Stimulated activated CD8-positive, alpha-beta memory T cell treated with anti-CD3 and anti-CD28 coated beads, Interleukin-2, amount 100 ng/mL, for 1 hour (primary cell): ENCODE data around the gene CACHD1.

ENCODE experiments used
- DNase-seq, 2 donors: peaks; one replicate each; pipeline ENCODE4 v3.0.0-alpha.2; 2020; ENCODE audit warnings: low read depth in 2 of 2

The CACHD1 gene

GRCh38 chr1:64473367-64473766 lies 3.4 kb downstream of the CACHD1 start:
- DNase-seq: no peak

GRCh38 chr1:64474133-64474532 lies 4.2 kb downstream of the CACHD1 start:
- DNase-seq: no peak

- DNase-seq: no peak
Observed at GRCh38 chr1:64474665-64475439, 4.9 kb downstream of the CACHD1 start.

- no peak for DNase-seq
Observed at GRCh38 chr1:64476251-64476952, 6.5 kb downstream of the CACHD1 start.

- no peak for DNase-seq
Observed at GRCh38 chr1:64478594-64479470, 8.9 kb downstream of the CACHD1 start.

- no peak for DNase-seq
Observed at GRCh38 chr1:64479874-64480273, 9.9 kb downstream of the CACHD1 start.

GRCh38 chr1:64480999-64481772 lies 11.3 kb downstream of the CACHD1 start:
- no peak for DNase-seq

GRCh38 chr1:64482128-64482527 lies 12.2 kb downstream of the CACHD1 start:
- DNase-seq: no peak

GRCh38 chr1:64482720-64483119 lies 12.8 kb downstream of the CACHD1 start:
- DNase-seq: no peak

GRCh38 chr1:64483731-64484414 lies 13.9 kb downstream of the CACHD1 start:
- no peak for DNase-seq

GRCh38 chr1:64484651-64485050 lies 14.7 kb downstream of the CACHD1 start:
- DNase-seq: no peak

GRCh38 chr1:64486193-64486592 lies 16.3 kb downstream of the CACHD1 start:
- DNase-seq: no peak

- no peak for DNase-seq
Observed at GRCh38 chr1:64487061-64487460, 17.1 kb downstream of the CACHD1 start.

GRCh38 chr1:64488862-64489261 lies 18.9 kb downstream of the CACHD1 start:
- DNase-seq: no peak

GRCh38 chr1:64489707-64490106 lies 19.8 kb downstream of the CACHD1 start:
- no peak for DNase-seq

- no peak for DNase-seq
Observed at GRCh38 chr1:64490213-64490818, 20.4 kb downstream of the CACHD1 start.

- no peak for DNase-seq
Observed at GRCh38 chr1:64492424-64492823, 22.5 kb downstream of the CACHD1 start.

GRCh38 chr1:64493831-64494230 lies 23.9 kb downstream of the CACHD1 start:
- DNase-seq: no peak

GRCh38 chr1:64494659-64495058 lies 24.7 kb downstream of the CACHD1 start:
- DNase-seq: no peak

- no peak for DNase-seq
Observed at GRCh38 chr1:64495878-64496277, 25.9 kb downstream of the CACHD1 start.

GRCh38 chr1:64496606-64497005 lies 26.7 kb downstream of the CACHD1 start:
- DNase-seq: no peak
